ENCODE measurements around the gene TULP4. TPM values are rescaled to one million over a fixed set of nuclear protein-coding genes. Genes with fewer than 3 reads are reported as not detected.
A peak's percentile ranks its signal among the peaks of the same experiment; 100 is the strongest.
"Not testable (repeated sequence)": the region's sequence is repeated elsewhere in the genome, so short reads cannot be mapped to it uniquely, and the experiment has no call there.

TULP4 gene
- total RNA-seq, 1 experiment from 2014 or later, result 27.8 TPM

DNA sequence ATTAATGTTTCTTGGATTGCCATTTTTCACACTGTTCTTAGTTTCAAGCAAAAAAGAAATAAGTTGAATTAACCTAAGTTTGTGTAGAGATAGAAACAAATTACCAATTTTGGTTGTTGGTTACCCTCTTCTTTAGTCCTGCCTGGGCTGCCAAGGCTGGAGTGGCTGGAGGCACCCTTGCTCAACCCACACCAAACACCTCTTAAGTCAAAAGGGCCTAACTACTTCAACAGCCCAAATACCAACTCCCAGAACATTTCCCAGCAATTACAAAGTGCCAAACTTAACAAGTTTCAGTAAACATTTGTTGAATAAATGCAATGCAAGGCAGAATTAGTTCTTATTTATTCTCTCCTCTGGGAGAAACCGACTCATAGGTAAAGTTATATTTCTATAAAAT lies 209.5 kb downstream of the TULP4 start:
- DNase-seq (ENCODE audit: low read depth), result no peak

GRCh38 chr6:158522616-158523015 lies 210.4 kb downstream of the TULP4 start:
- DNase-seq (ENCODE audit: low read depth), result no peak

- no peak for DNase-seq (ENCODE audit: low read depth)
Observed at GRCh38 chr6:158524311-158524710, 212.0 kb downstream of the TULP4 start.

DNA sequence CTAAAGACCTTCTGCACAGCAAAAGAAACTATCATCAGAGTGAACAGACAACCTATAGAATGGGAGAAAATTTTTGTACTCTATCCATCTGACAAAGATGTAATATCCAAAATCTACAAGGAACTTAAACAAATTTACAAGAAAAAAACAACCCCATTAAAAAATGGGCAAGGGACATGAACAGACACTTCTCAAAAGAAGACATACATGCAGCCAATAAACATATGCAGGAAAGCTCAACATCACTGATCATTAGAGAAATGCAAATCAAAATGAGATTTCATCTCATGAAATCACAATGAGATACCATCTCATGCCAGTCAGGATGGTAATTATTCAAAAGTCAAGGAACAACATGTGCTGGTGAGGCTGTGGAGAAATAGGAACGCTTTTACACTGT lies 215.6 kb downstream of the TULP4 start:
- not testable (repeated sequence) for DNase-seq (ENCODE audit: low read depth)

DNA sequence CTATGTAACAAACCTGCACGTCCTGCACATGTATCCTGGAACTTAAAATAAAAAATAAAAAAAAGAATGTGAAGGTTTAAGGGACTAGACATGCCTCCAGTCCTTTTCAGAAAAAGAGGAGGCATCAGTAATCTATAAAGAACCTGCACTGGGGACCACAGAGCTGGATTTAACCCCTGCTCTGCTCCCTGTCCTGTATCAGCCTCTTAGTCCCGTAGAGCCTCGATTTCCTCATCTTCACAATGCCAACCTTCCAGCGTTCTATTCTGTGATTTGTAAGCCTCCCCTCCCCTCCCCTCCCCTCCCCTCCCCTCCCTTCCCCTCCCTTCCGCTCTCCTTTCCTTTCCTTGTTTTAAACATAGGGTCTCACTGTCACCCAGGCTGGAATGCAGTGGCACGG lies 216.6 kb downstream of the TULP4 start:
- DNase-seq (ENCODE audit: low read depth), result no peak

DNA sequence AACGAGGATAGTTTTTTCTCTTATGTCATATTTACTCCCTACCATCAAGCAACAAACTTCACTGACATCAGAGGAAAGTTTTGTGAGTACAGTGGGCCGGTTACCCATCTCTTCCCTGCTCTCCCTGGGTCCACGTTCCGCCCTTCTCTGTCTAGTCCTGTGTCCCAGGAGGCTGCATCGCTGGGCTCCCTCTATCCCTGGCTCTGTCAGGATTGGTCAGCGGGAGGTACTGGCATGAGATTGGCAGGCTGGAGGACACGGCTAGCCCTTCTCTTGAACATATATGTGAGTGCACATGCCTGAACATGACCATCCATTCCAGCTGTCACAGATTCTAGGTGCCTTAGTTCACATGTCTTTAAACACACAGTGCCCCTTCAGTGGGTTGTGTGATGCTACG lies 217.4 kb downstream of the TULP4 start:
- DNase-seq (ENCODE audit: low read depth), result no peak

- DNase-seq (ENCODE audit: low read depth), result no peak
Observed at GRCh38 chr6:158531566-158531965, 219.3 kb downstream of the TULP4 start.

- no peak for DNase-seq (ENCODE audit: low read depth)
Observed at GRCh38 chr6:158531970-158532369, 219.7 kb downstream of the TULP4 start.

- DNase-seq (ENCODE audit: low read depth), result peak; percentile 68
Observed at GRCh38 chr6:158536084-158536890, 224.0 kb downstream of the TULP4 start.

DNA sequence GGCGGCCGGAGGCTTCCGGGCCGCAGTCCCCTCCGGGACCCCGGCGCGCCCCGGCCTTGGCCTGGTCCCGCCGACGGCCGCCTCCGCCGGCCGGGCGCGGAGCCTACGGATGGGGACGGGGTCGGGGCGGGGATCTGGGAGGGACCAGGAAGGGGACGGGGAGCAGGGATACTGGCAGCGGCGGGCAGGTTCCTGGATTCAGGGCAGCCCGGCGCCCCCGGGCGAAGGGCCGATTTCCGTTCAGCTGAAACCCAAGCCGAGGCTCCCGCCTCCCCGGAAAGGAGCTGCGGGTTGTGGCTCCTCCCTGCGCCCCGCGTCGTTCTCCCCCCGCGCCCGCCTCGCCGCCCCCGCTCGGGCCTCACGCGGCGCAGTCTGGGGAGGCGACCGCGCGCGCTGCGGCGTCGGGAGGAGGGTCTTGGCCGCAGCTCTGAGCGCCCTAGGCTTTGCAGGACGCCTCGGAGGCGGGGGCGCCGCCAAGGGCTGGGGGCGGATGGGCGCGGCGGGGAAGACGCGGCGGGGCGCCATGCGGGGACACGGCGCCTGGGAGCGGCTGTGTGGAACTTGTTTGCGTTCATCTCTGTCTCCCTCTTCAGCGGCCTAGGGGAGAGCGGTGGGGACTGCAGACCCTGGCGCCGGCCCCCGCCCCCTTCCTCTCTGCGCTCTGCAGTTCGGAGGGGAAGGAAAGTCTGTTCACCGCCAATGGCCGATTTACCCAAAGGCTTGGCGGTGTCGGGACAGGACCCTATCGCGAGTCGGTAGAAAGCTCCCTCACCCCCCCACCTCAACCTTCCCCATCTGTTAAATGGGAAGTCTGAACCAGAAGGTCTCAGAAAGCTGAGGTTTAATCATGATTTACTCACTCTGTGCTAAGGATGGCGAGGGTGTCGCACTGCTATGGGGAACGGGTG lies 224.9 kb downstream of the TULP4 start:
- DNase-seq (ENCODE audit: low read depth), result no peak

- DNase-seq (ENCODE audit: low read depth), result no peak
Observed at GRCh38 chr6:158538741-158539140, 226.5 kb downstream of the TULP4 start.

DNA sequence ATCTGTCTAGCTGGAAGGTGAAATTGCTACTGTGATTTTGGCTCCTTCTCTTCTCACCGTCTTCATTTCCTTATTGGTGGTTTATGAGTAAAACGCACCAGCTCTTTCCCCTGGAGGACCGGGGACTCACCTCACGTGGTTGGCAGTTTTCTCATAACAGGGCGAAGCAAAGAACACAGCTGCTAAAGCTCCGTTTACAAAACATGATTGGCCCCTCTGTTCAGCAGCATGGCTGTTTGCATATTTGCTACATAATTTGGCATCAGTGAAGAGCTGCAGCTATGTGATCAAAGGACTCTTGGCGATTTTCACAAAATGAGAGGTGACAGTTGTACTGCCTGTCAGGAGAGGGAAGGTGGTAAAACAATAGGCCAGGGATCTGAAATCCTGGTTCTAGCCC lies 227.1 kb downstream of the TULP4 start:
- DNase-seq (ENCODE audit: low read depth), result no peak

DNA sequence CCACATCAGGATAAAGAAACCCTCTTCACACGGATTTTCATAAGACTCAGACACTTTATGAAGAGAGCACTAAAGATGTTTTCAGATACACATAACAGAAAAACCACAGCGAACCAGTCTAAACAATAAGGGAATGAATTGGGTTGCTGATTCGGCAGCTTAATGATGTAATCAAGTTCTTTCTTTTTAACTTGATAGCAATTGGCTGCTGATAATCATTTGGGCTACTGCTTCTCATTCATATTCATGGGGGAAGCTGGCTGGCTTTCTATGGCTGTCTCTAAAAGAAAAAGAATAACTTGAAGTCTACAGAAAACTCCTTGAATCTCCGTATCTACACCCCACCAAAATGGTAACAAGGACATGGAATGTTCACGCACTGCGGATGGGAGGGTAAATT lies 227.6 kb downstream of the TULP4 start:
- DNase-seq (ENCODE audit: low read depth), result no peak

DNA sequence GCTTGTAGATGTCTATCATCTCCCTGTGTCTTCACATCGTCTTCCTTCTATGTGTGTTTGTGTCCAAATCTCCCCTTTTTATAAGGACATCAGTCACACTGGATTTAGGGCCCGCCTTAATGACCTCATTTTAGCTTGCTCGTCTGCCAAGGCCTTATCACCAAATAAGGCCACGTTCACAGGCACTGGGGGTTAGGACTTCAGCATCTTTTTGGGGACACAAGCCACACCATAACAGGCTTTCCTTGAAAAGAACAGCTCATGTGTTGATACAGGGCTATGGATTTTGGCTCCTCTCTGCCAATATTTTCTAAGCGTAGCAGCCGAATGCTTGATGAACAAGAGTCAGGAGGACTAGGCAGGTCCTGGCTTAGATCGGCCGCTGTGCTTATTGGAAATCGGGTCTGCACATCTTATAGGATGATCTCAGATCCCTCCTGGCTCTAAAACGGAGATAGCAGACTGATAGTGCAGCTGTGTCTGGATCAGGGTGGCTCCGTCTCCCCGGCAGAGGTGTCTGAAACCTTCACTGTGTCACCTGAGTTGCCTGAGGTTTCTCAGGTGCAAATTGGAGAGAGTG lies 231.4 kb downstream of the TULP4 start:
- no peak for DNase-seq (ENCODE audit: low read depth)

DNA sequence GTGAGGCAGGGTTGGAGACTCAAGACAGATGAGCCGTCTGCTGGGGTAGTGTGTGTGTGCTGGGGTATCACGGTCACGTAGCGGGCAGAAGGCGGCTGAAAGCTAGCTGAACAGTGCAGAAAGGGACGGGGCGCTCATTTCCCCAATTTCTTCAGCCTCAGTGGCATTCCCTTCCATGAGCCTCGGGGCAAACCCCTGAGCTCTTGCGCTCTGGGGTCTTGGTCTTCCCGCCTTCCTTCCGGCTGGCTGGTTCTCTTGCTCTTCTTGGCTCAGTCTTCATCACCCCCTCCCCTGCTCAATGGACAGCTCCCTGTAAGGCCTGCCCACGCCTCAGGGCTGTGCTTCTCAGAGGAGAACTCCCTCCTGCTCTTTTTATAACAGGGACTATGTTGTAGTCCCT lies 232.2 kb downstream of the TULP4 start:
- no peak for DNase-seq (ENCODE audit: low read depth)

DNA sequence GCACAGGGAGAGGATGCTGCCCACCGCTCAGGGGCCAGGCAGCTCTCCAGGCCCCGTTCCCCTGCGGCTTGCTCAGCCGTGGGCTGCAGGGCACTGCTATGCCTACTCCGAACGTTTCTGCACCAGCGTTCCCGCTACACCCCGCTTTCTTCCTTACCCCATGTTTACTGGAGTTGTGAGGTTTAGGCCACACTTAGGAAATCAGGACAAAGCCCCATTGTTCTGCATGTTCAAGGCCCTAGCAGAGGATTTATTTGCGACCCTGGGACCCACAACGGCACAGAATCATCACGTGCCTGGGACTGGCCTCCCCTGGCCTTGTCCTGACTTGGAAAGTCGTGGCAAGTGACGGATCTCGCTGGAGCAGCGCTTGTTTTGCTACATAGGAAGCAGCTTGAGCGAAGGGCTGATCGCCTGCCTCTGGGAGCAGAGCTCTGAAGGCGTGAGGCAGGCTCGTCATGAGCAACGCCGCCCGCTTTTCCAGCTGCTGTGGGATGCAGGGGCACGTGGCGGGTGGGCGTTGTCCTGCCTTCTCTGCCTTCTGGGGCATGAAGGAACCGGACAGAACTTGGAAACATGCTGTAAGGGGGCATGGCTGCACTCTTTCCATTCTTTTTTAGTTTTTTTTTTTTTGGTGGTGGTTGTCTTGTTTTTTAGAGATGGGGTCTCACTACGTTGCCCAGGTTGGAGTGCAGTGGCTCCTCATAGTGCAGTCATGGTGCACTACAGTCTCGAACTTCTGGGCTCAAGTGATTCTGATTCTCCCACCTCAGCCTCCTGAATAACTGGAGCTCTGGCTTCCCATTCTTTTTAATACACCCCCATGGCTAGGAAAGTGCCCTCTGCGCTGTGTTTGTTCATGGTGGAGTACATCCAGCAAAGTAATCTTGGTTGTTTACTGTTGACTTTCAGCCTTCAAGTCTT lies 233.0 kb downstream of the TULP4 start:
- no peak for DNase-seq (ENCODE audit: low read depth)

- no peak for DNase-seq (ENCODE audit: low read depth)
Observed at GRCh38 chr6:158548418-158549161, 236.3 kb downstream of the TULP4 start.

GRCh38 chr6:158552055-158552795 lies 240.0 kb downstream of the TULP4 start:
- DNase-seq (ENCODE audit: low read depth), result no peak

DNA sequence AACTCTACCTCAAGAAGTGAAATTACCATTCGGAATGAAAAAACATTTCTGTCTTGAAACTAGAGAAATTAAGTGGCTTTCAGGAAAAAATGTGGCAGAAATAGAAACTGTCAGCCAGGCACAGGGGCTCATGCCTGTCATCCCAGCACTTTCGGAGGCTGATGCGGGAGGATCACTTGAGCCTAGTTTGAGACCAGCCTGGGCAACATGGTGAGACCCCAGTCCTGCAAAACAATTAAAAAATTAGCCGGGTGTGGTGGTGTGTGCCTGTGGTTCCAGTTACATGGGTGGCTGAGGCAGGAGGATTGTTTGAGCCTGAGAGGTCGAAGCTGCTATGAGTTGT lies 240.5 kb downstream of the TULP4 start:
- no peak for DNase-seq (ENCODE audit: low read depth)
